HG03139 (cell line): ENCODE measurements around the gene TMEM217.

Source experiments
- ATAC-seq: cut with Tn5 transposase; IDR thresholded peaks from one replicate; pipeline ENCODE4 v1.9.1; 2021; ENCODE audit not compliant: unreplicated experiment

The TMEM217 gene

DNA sequence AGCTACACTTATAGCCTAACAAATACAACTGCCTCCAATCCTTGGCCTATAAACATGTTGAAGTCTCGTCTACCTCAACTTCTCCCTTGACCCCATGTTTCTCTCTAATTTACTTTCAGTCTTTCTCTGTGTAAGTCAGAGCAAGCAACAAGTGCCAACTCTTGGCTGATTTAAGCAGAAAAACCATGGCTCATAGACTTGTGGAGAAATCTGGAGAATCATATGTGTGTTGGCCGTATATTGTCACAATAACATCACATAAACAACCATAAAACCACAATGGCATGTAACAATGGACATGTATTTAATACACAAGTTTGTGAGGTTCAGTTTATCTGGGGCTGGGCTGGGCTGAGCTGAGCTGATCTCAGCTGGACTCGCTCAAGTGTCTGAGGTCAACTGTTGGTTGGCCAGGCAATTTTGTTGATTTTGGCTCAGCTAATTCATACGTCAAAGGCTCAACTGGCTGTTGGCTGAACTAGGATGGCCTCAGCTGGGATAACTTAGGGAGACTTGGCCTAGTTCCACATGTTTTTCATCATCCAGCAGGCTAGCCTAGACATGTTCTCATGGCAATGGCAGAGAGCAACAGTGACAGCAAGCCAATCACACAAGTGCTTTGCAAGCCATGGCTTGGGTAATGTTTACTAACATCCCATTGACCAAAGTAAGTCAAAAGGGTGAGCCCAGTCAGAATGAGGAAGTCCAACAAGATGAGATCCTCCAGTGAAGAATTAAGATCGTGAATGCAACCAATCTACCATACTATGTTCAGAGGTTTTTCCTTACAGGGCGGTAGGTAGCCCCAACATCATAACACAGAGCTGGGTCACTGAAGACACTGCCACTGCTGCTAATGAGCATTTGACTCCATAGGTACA, 13.3 kb downstream of the TMEM217 start:
- no peak for ATAC-seq

DNA sequence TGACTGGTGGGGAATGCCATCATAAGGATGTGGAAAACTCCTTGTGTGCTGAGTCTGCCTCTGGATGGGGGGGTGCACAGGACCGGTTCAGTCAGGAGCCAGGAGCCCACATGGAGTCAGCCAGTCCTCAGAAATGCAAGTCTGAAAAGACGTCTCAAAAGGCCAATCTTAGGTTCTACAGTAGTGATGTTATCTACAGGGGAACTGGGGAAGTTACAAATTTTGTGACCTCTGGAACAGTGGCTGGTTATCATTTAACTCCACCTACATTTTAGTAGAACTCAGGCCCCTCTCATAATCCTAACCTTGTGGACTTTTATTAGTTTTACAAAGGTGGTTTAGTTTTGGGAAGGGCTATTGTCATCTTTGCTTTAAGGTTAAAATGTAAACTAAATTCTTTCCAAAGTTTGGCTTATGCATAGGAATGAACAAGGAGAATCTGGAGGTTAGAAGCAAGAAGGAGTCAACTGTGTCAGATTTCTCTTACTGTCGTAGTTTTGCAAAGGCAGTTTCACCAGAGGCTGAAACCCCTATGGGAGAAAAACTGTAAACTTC, 14.1 kb downstream of the TMEM217 start:
- no peak for ATAC-seq

DNA sequence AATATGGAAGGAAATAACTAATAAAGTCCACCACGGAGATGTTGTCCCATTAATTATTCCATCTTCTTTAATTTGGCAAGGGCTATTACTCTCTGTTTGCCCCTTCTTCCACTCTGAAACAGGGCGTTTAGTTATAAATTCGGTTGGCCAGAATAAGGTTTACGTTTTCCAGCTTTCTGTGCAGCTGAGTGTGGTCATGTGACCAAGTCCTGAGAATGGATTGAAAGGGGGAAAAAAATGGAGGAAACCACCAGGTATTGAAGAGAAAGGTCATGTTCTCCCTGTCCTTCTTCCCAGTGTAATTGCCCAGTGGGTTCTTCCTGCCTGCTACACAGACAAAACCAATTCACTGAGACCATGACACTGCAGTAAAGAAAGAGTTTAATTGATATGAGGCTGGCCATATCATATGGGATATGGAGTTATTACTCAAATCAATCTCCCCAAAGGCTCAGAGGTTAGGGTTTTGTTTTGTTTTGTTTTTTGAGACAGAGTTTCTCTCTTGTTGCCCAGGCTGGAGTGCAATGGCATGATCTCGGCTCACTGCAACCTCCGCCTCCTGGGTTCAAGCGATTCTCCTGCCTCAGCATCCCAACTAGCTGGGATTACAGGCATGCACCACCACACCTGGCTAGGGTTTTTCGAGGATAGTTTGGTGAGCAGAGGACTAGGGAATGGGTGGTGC, 14.7 kb downstream of the TMEM217 start:
- ATAC-seq = no peak

DNA sequence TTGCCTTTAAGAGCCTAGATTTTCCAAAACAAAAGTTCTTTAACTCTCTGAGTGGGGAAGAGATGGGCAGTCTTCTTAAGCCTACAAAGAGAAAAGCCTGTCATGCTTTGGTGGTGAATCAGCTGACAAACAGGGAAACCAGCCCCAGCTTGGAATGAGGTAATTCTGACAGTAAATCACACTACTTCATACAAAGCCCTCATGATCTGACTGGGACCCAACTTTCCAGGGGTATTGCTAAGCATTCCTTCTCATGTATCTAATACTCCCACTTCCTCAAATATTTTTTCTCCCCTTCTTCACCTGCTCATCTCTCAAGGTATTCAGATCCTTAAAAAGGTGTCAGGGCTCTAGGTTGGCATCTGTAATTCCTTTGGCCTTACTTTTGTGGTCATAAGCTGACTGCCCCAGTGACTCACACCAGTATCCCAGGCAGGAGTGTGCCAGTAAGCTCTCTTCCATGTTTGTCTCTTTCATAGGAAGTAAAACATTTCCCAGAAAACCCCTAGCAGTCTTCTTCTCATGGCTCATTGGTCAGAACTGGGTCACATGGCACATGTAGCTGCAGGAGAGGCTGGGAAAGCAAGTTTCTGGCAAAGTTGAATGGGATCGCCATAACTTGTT, 15.4 kb downstream of the TMEM217 start:
- no peak for ATAC-seq

DNA sequence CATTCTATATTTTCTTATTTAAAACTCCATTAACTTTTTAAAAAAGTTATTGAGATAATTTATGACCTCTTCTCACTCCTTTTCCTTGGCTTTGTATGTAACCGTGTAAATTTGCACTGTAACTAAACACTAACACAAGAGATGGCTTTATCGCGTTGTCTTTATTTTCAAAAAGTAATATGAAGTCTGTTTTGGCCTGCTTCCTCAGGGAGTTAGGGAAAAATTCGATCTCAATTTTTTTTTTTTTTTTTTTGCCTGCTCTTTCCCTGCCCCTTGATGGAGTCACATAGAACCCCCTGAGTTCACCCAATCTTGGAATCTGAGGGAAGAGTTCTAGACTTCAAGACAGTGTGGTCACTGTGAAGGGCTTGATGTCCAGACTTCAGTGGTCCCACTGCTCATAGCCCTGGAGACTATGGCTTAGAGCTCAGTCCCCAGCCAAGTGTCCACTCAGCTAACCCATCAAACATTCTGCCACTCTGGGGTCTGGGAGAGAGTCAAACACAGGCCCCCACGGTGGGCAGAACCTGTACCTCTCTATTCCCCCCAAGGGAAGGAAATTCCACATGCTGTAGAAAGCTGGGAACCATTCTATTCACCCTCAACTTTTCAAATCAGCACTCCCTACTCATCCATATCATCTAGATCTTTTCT, 16.0 kb downstream of the TMEM217 start:
- ATAC-seq = no peak

DNA sequence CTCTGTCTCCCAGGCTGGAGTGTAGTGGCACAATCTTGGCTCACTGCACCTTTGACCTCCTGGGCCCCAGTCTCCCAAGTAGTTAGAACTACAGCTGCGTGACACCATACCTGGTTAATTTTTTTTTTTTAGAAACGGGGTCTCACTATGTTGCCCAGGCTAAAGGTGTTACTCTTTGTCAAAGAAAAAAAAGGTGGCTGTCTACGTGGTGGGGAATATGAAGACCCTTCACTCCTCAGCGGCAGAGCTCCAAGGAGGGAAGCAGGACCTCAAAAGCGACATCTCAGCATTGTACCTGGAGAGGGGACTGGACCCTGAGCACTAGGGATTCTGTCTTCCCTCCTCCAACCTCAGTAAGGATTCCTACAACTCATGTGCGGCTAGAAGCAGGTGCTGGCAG, 16.8 kb downstream of the TMEM217 start:
- no peak for ATAC-seq

DNA sequence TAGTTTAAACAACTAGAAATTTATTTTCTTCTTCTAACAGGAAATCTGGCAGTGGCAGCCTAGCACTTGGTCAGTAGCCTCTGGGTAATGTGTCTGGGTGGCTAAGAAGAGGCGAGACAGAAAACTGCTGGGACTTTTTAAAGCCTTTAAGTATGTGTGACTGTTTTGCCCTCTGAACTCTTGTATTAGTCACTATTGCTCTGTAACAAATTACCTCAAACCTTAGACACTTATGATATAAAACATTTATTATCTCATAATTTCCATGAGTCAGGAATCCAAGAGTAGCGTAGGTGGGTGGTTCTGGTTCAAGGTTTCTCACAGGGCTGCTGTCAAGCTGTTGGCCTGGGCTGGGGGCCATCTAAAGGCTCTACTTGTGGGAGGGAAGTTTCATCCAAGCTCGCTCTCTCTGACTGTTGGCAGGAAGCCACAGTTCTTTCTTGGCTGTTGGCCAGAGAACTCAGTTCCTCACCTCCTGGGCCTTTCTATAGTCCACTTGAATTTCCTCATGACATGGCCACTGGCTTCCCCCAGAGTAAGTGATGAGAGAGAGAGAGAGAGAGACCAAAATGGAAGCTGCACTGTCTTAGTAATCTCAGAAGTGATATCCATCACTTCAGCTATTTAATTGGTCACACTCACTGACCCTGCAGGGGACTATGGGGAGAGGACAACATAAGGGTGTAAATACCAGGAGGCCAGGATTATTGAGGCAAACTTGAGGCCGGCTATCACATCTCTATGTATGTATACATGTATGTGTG, 17.8 kb downstream of the TMEM217 start:
- peak; percentile 64 for ATAC-seq

DNA sequence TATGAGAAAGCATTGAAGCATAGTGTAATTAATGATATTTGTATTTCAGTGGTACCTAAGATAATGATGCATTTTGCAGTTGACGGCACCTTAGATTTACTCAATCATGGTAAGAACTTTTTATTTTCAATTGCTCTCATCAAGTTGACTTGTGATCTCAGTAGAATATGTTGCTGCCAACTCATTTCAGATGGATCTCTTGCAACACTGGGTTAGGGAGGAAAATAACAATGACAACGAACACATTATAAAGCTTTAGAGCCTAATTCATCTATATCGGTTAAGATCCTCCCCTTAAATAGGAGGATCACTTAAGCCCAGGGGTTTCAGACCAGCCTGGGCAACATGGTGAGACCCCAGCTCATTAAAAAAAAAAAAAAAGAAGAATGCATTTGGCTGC, 18.4 kb downstream of the TMEM217 start:
- no peak for ATAC-seq

DNA sequence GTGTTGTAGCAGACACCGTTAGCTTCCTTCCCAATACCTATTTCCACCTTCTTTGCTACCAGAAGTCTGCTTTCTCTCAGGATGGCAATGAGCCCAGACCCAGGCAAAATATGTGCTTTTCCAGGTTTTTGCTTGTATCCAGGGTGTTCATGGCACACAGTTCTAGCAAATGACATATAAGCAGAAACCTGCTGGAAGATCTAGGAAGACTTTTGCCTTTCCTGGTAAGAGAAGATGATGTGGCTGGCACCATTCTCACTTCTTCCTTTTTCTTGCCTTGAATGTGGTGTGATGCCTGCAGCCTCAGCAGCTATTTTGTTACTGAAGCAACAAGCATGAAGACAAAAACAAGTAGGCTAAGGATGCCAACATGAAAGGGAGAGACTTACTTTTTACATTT, 19.6 kb downstream of the TMEM217 start:
- no peak for ATAC-seq

DNA sequence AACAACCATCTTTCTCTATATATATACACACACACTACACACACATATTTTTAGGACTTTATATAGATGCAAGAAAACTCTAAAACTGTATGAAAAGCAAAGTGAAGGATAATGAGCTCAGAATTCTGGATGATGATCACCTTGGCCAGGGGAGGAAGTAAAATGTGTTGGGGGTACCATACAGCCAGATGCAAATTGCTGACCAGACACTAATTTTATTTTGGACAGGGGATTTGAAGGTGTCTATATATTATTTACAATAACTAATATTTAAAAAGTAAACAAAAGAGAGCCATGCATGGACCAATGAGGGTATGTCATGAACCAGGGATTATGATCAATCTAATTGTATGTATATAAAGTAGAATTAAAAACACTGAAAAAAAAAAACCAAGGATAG, 20.2 kb downstream of the TMEM217 start:
- ATAC-seq = no peak

DNA sequence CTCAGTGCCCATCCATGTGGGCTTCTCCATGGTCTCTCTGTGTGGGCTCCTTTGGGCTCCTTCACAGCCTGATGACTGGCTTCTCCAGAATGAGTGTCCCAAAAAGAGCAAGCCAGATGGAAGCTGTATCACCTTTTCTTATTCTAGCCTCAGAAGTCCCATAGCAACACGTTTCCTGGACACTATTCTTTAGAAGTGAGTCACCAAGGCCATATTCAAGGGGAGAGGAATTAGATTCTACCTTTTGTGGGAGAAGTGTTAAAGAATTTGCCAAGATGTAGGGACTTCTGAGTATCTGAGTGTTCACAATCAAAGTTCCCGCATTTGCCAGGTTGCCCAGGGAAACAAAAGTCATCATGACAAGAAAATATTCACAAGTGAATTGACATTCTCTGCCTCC, 21.0 kb downstream of the TMEM217 start:
- ATAC-seq = no peak

DNA sequence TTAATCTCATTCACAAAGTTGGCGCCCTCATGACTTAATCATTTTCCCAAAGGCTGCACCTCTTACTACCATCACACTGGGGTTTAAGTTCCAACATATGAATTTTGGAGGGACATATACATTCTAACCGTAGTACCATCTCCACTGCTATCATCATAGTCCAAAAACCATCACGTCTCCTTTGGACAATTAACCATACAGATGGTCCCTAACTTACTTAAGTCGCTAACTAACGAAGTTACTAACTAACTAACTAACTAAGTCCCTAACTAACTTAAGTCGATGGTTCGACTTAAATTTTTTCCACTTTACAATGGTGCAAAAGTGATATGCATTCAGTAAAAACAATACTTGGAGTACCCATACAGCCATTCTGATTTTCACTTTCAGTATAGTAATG, 24.4 kb downstream of the TMEM217 start:
- no peak for ATAC-seq

DNA sequence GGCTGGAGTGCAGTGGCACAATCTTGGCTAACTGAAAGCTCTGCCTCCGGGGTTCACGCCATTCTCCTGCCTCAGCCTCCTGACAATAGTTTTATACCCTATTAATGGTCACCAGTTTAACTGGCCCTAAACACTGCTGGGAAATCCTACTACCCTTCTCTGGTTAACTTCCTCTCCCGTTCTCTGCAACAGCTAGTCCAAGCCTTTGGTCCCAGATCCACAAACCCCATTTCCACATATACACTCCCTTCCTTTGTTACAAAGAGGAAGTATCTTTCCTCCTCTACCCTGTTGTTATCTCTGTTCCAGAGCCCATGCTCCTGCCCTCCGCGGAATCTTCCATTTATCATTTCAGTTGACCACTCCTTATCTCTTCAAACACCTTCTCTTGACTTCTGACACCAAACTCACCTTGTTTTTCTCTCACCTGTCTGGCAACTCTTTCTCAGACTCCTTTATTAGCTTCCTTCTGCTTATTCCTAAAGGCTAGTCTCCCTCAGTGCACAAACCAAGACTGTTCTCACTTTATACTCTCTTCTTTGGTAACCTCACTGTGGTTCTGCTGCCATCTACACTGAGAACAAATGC, 25.4 kb downstream of the TMEM217 start:
- ATAC-seq = no peak

DNA sequence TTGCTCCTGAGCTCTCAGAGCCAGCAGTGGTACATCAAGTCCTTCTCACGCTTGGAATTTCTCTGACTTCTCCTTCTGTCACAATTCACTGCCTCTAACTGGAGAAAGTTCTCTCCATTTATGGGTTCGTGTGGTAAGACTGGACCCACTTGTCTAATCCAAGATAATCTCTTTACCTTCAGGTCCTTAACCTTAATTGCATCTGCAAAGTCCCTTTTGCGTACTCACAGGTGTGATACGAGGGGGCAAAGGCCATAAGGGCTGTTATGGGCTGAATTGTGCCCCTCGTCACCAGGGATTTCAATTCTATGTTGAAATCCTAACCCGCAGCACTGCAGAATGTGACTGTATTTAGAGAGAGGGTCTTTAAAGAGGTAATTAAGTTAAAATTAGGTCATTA, 27.8 kb downstream of the TMEM217 start:
- ATAC-seq = no peak

DNA sequence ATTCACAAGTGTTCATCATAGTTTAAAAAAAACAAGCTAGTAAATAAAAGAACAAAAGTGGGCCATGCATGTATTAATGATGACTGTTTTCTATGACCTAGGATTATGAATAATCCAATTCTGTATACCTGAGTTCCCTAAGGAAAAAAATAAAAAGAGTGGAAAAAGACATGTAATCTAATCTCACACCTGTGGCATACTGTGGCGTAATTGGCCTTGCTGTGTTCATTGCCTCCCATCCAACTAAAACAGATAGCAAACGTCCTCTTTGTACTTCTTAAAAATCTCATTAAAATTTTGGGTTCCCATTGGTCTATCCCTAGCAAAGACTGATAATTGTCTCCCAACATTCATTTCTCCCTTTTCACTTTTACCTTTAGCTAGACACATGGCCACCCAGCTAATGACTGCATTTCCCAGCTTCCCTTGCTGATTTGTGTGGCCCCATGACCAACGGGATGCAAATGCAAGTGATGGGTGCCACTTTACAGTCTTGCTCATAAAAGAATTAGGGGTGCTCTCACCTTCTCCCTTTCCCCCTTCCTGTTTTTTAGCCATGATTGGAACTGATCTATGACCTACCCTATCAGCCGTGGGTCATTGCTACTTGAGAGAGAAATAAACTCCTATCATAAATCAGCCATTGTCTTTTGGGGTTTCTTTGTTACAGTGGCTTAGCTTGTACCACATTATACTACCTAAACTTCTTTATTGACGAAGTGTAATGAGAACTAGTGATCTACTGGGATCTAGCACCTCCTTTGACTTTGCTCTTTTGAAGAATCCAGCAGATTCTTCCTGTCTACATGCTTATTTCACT, 32.4 kb downstream of the TMEM217 start:
- ATAC-seq = no peak

DNA sequence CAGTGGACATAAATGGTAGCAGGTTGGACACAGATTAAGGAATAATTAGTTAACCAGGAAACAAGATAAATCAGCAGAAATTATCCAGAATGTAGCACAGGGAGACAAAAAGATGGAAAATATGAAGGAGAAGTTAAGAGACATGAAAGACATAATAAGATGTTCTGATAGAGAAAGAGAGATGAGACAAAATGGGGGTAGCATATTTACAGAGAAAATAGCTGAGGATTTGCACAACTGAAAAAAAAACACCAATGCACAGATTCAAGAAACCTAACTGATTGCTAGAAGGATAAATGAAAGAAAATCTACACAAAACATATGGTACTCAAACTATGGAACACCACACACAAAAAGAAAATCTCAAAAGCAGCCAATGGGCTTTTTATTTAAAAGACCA, 35.0 kb downstream of the TMEM217 start:
- no peak for ATAC-seq

DNA sequence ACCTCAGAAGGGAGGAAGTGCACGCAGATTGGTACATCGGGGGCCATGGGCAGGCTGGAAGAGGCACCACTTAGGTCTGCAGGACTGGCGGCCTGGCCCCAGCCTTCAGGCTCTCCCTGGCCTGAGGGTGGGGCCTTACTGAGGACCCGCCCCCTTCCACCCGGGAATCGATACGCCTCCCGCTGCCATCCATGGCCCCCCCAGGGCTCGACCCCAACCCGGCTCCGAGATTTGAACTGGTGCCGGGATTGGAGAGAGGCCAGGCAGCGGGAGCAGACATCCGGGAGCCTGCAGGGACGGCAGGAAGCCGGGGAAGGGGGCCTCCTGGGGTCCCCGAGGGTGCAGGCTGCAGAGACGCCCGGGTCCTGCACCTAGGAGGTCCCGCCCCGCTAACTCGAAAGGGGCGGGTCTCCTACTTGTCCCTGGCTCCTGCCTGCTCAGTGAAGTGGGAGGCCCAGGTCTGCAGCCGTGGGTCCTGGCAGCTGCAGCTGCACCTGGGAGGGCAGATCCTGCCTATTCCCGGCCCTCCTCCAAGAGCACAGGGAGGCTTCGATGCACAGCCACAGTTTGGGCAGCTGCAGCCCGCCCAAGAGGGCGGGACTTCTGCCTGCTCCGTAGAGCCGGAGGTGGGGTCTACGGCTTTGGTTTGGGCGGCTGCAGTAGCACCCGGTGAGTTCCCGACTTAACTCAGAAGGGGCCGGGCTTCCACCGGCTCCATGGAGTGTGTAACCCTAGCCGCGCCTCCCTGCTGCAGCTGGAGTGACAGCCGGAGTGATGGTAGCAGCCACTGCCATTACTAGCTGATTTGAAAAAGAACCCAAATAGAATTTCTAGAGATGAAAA, 35.6 kb downstream of the TMEM217 start:
- ATAC-seq = peak; percentile 82

DNA sequence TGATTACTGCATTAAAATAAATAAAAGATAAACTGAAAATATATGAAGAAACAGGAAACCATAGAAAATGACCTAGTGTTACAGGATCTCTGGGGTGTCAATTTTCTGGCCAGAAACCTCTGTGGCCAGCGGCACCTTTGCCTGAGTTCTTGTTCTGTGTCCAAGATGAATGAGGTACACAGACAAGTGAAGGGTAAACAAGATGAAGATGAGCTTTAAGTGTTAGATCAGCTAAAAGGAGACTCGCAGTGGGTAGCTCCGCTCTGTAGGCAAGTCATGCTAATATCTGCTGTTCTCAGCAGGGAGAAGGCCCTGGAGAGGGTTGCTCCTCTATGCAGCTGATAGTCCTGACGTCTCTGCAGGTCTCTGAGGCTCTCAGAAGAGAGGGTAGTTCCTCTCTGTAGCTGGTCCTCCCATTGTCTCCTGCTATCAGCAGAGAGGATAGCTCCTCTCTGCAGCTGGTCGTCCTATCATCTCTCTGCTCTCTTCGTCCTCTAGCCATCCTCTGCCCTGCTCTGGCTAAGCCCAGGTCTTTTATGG, 36.3 kb downstream of the TMEM217 start:
- ATAC-seq = no peak
